GM21528 (cell line): ENCODE data around the gene SLC7A5.
"Not testable (repeated sequence)": the region's sequence is repeated elsewhere in the genome, so short reads cannot be mapped to it uniquely, and the experiment has no call there.

Source experiments
- ATAC-seq: cut with Tn5 transposase; IDR thresholded peaks from one replicate; pipeline ENCODE4 v1.9.1; 2021; ENCODE audit warnings: mild to moderate bottlenecking, moderate library complexity; ENCODE audit not compliant: unreplicated experiment, low FRiP score

Gene SLC7A5

DNA sequence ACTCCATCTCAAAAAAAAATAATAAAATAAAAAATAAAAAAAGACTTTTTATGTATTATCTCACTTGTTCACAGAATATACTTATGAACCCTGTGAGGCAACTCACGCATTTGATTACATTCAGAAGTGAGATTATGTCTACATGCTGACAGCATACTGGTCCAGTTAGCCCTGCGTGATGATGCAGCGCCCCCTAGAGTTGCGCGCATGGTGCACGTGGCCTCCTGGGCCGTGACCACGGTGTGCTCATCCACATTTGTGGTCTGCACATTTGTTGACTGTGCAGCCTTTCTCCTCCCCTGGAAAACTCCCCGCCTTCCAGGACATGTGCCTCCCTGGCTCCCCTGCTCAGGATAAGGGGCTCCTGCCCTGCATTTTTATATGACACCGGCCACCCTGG is 20.5 kb upstream of the SLC7A5 start:
- ATAC-seq, result not testable (repeated sequence)

DNA sequence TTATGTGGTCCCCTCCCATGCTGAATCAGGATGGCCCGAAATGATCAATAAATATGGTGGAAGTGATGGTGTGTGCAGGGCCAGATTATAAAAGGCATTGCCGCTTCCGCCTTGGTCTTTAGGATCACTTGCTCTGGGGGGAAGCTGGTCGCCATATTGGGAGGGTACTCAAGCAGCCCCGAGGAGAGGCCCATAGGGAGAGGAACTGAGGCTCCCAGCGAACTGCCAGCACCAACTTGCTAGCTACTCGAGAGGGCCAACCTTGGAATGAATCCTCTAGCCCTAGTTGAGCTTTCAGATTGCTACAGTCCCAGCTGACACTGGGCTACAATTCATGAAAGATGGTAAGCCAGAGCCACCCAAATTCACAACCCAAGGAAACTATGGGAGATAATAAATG is 19.0 kb upstream of the SLC7A5 start:
- not testable (repeated sequence) for ATAC-seq

DNA sequence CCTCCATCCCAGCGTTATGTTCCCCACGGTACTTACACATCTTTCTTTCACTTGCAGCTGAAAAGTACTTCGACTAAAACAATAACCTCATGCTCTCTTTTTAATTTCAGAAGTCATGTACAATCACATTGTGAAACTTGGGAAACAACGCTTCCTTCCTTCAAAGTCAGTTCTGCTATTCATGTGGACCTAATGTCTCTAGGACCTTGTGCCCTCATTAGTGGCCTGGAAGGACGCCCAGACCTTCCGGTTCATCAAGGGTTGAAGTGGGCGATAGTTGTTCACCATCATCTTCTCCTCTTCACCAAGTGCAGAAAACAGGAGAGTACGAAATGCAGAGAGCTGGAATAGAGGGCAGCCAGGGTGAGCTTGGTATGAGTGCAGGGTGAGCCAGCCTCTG is 18.6 kb upstream of the SLC7A5 start:
- not testable (repeated sequence) for ATAC-seq

DNA sequence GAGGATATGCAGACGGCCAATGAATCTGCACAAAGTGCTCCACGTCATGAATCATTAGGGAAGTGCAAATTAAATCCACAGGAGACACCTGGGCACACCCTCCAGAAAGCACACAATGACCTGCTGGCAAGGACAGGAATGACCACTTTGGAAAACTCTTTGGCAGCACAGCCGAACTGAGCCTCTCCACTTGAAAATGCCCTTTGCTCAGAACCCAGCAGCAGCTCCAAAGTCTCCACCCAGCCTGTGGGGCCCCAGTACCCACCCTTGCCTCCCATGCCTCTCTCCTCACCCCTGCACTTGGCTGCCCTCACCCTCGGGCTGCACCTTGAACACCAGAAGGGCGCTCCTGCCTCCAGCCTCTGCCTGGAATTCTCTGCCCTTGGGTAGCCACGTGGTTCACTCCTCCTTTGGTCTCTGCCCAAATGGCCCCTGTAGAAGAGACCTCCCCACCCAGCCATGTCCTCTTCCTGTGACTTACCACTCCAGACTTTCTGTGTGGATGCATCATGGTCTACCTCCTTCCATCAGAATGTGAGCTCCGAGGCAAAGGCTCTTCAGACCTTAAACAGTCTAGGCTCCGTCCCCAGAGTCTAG is 16.2 kb upstream of the SLC7A5 start:
- not testable (repeated sequence) for ATAC-seq

DNA sequence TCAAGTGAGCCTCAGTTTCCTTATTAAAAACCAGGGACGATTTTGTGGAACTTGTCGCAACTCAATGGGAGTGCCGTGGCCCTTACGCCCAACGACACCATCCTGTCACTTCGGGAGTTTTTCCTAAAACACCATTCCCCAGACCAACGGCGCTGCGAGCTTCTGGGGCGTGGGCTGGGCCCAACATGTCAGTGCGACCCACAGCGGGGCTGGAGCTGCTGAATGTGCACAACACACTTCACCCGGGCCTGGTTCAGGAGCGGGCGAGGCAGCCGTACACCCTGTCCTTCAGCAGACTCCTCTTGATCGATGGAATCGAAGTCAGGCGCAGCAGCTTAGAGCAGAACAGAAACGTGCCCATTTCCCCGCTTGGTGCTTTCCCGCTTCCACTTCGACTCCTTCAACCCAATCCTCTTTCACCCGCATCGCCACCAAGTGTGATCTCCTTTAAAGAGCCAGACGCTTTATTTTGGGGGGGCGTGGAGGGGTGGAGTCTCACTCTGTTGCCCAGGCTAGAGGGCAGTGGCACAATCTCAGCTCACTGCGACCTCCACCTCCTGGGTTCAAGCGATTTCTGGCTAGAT is 13.2 kb upstream of the SLC7A5 start:
- ATAC-seq, result no peak

DNA sequence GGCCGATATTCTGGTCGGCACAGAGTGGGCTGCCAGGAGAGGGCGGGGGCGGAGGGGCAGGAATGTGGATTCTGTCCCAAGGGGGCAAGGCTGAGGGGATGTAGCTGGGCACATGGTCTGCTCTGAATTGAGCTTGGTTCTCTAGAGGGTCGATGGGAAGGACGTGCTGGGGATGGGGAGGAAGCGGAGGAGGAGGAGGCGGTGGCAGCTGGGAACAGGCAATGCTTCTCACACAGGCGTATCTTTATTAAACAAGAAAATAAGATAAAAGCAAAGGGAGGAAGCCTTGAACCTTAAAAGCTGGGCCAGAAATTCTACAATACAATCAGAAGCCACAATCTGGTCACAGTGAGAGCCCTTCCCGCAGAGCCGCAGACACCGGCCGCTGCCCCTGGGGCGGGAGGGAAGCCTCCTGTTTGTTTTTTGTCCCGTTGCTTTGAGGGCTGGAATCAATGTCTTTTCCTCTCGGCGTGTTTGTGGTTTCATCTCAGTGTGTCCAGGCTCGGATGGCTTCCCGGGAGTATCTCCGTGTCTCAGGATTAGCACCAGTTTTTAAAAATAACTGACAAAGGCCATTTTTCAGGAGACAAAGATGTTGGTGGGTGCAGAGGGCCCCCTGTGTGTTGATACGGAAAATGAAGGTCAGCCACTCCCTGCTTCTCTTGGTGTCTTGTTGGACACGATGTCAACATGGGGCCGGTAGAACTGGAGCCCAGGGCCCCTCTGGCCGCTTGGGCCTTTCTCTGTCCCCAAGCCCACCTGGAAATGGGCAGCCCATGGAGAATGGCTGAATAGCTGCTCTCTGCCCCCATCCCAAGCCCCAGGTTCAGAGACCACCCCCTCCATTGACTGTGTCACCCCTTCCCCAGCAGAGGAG is 12.3 kb upstream of the SLC7A5 start:
- no peak for ATAC-seq

DNA sequence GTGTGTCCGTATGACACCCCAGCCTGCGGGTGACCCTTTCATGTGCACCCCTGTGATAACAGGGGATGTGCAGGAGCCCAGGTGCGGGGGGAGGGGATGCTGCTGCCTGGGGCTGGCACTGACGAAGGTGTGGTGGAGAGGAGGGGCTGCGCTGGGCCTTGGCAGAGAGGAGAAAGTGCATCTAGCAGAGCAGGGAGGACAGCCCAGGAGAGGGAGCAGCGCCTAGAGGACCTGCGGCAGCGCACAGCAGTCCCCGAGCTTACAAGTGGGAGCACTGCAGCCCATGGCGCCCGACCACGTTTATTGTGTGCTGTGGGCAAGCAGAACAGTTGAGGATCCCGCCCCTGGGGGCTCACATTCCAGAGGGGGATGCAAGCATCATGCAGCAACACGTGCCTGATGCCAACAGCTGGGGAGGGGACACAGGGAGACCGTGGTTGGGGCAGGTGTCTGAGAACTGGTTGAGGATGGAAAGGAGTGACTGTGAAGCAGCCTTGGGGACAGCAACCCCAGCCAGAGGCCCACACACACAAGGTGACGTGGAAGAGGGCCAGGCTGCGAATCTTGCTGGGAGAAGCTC is 10.9 kb upstream of the SLC7A5 start:
- no peak for ATAC-seq

DNA sequence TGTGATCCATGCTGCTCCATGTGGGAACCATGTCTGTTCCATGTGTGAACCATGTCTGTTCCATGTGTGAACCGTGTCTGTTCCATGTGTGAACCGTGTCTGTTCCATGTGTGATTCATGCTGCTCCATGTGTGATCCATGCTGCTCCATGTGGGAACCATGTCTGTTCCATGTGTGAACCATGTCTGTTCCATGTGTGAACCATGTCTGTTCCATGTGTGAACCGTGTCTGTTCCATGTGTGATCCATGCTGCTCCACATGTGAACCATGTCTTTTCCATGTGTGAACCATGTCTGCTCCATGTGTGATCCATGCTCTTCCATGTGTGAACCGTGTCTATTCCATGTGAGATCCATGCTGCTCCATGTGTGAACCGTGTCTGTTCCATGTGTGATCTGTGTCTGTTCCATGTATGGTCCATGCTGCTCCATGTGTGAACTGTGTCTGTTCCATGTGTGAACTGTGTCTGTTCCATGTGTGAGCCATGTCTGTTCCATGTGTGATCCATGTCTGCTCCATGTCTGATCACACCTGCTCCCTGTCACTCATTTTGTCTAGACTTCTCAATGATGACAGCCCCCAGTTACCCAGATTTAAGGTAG is 10.2 kb upstream of the SLC7A5 start:
- not testable (repeated sequence) for ATAC-seq

DNA sequence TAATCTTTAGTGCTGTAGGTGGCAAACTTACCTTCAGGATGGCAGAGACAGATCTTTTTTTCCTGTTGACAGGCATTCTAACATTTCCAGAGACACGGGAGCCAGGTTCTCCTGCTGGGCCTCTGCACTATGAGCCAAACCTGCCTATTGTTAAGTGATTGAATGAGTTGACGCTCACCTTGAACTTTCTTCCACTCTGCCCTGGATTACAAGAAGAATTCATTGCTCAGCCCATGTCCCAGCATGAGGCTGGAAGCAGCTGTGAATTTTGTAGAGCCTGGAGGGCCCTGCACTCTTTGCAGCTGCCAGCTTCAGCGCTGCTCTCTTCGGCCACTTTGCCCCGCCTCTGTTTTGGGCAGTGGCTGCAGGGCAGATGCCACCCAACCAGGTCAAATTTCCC is 9.4 kb upstream of the SLC7A5 start:
- ATAC-seq, result no peak

DNA sequence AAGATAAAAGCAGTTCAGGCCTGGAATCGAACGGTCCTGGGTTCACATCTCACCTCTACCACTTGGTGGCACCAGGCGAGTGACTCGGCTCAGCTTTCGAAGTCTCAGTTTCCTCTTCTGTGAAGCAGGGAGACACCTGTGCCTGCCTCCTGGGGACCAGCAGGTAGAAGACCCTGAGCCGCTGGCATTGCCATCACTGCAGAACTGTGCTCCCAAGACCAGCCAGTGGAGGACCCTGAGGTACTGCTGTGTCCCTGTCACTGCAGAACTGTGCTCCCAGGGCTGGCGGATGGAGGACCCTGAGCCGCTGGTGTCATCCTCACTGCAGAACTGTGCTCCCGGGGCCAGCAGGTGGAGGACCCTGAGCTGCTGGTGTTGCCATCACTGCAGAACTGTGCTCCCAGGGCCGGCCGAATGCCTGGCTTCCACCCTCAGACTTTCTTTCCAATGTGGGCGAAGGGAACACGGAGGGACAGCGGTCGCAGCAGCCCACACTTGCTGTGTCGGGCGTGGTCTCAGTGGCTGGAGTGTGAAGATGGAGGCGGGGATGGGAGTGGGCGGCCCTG is 8.7 kb upstream of the SLC7A5 start:
- no peak for ATAC-seq

DNA sequence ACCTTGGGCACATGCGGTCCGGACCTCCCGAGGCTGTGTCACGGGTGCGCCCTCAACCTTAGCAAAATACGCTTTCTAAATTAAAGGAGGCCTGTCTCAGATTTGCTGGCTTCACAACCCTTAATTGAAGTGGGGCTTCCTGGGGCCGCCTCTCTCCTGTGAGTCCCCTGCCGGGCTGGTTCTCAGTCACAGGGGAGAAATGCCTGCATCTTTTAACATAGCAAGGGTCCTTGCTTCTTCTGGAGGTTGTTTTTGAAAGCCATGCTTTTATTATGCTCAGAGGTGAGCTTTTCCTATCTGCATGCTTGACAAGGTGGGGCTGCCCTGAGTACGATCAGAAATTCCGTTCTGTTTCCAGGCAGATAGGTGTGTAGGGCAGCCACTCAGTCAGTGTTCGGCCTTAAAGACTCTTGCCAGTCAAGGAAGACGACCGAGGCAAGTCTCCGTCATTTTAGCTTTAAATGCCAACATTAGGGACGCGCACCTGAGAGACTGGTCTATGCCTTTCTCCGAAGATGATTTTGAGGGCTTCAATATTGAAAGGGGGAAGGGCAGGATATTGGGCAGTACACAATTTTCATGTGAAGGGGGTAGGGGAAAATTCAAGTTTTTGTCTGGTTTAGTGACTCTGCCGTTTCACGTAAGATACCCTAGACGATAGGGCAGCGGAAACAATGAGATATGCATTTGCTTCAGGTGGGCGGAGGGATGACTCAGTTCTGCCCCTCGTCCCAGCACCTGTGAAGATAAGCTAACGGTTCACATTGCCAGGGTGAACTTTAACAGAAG is 5.5 kb upstream of the SLC7A5 start:
- ATAC-seq, result no peak

DNA sequence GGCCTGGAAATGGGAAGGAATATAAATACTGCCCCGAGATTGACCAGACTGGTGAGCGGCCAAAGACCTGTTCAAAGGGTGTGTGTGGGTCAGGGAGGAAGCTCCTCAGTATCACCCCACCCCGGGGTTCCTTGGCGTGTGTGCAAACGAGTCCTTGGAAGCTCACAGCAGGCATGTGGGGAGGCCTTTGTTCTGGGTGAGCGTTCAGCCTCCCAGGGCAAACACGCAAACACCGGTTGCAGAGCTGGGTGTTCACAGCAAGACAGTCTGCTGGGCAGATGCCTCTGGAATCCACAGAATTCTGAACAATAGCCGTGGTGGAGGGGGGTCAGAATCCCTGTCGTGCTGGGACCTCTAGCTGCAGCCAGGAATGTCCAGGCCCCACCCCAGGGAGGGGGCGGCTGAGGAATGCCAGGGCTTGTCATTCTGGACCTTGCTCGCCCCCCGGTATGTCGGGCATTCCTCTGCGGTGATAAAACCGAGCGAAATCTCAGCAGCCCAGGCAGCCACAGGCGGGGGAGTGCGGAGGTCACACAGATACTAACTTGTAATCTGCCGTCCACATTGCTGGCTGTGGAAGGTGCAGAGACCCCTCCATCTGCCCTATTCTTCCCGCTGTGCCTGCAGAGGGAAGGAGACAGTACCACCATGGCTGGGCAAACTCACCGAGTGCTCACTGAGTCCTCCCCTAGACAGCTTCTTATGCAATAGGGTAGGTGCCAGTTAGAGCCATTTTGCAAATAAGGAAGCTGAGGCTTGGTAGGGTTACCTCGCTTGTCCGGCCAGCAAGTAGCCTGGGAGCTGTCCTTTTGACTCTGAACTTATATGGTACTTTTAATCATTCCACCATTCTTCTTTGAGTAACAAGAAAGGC is 1.3 kb upstream of the SLC7A5 start:
- not testable (repeated sequence) for ATAC-seq

DNA sequence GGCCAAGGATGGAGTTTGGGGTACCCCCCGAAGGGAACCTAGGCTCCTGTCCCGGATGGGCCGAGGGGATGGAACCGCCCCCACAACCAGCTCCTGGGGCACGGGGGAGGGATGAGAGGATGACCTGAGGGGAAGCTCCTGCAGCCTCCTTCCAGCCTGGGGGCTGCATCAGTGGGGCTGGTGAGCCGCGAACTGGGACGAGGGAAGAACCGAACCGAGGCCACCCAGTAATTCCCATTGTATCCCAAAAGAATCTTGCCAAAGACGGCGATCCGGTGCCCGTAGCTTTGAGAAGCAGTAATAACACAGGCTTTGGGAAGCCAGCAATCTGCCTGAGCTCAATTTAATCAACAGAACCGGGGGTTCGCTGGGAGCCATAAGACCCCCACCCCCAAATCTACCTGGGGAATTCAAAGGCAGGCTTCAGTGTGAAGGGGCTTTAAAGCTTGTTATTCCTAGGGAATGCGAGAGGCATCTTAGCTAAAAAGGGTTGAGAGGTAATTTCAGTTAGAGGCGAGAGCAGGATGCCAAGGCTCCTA is 641 bp upstream of the SLC7A5 start:
- ATAC-seq, result not testable (repeated sequence)

DNA sequence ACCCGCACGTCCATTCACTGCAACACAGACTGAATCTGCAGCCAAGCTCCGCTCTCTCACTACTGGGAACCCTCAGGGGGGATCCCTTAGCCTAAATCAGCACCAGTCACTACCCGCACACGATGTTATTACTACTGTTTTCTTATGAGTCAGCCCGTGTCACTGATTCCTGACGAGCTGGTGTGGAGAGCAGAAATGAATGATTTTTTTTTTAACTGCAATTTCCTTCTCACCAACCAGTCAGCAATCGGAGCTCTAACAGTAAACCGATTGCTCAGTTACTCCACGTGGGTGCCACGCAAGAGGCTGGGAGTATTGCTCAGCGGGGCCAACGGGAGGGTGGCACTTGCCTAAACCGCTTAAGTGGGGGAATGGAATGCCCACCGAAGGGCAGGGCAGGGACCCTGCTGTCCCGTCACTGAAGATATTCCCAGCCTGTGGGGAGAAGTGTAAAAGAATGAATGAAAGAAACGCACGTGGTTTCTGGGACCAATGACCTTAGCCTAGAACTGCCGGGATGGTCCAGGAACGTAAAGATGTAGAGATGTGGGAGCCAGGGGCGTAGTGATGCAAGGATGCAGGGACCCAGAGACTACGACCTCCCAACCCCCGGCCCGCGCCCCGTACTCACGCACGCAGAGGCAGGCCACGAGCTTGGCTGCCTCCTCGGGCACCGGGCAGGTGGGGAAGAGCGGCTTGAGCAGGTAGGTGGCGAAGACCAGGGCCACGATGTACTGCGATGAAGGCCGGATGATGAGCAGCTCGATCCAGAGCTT is 865 bp downstream of the SLC7A5 start:
- ATAC-seq, result peak; percentile 15

DNA sequence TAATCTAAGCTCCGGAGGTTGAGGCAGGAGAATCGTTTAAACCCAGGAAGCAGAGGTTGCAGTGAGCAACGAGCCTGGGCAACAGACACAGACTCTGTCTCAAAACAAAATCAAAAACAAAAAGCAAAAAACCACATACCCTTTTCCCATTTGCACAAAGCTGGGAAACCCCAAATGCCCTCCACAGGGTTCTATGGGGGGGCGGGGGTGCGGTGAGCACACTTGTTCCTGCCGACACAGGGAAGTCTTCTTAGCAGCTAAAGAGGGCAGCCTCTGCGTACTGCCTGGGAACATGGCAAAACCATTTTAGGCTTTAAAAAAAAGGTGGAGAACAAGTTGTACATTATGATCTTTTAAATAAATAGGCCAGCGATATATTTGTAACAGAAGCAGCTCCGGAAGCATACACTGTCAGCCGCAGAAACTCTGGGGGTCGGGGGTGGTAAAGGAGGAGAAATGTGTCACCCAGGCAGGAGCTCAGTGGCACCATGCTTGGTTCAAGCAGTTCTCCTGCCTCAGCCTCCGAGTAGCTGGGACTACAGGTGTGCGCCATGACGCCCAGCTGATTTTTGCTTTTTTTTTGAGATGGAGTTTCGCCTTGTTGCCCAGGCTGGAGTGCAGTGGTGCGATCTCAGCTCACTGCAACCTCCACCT is 3.3 kb downstream of the SLC7A5 start:
- ATAC-seq, result not testable (repeated sequence)

DNA sequence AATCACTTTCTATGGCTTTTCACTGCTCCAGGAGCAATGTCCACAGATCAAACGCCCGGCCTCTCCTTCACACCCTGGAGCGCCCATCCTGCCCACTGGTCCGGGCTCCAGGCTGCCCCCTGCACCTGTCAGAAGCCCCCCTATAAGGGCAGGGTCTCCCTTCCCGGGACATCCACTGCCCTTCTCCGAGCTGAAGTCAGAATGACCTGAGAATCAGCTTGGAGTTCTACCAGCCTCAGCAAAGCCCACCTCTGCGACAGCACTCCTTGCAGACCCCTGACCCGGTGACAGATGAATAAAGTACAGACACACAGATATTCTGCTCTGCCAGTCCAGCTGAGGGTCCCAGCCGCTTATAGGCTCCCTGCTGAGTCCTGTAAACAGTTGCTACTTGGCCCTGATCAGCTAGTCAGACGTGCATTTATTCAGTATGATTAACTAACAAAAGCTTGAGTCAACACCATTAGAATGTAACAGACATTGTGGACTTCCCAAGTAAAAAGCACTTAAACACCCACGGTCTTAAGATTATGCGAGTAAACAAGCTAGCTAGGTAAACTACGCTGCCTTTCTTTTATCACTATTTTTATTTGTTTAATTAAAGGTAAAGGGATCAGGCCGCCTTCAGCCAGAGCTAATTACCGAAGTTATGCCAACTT is 4.8 kb downstream of the SLC7A5 start:
- no peak for ATAC-seq

DNA sequence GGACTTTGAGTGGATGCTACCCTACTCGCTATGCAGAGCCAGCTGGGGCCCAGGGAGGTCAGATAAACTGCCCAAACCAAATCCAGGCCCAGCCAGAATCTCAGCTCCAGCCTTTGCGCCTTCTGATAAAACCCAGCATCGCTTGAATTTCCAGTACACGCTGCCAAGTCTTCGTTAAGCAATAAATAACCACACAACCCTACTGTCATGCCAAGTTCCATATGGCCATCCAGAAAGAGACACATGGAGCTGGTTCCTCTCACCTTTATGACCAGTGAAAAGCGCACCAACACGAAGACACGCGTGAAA is 6.0 kb downstream of the SLC7A5 start:
- not testable (repeated sequence) for ATAC-seq
